Measurements from ENCODE around the gene FBXO44. TPM values are rescaled to one million over a fixed set of nuclear protein-coding genes. Genes with fewer than 3 reads are reported as not detected.

The FBXO44 gene
- total and polyA plus RNA-seq, 7 experiments from 2014 or later = 11.3 to 67.1 (median 35.5) TPM

DNA sequence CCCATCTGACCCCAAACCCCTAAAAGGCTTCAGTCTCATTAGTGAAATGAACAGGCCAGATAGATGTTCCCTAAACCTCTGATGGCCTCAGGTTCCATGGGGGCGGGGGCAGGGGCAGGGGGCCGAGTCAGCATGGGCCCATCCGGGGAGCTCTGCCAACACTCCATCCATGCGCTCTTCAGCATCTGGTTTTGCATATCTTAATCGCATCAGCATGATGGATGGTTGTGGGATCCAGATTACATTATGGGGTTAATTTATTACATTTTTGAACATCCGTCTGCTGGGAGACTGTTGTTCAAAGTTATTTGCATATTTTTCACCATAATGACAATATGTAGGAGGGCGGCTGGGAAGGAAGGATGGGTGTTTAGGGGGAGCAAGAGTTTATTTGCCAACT lies 29.4 kb downstream of the FBXO44 start:
- H3K36me3 ChIP-seq (ENCODE audit: control insufficient read depth in 2 of 3, insufficient read depth in 3 of 3, low read length in 3 of 3) = peaks cover 0 to 3% (median 0%) of the 10 kb centered on the region in 3 experiments
- ATAC-seq (no peak), DNase-seq (no peak)
- Mint-ChIP-seq H3K27ac (no peak overlapping the region), H3K4me3 (no peak overlapping the region), H3K36me3 (no peaks in the 10 kb centered on the region), H3K9me3 (no peaks in the 10 kb centered on the region), H3K27me3 (peaks cover 12 to 34% (median 13%) of the 10 kb centered on the region in 5 donors), H3K4me1 (peaks cover 0 to 22% (median 13%) of the 10 kb centered on the region in 7 donors)
- ChIA-PET CTCF (no interaction called here), POLR2A (no interaction called here)
- H3K27me3 ChIP-seq (ENCODE audit: control insufficient read depth in 2 of 2, insufficient read depth in 2 of 2, low read length in 2 of 2) = peaks cover 0 to 4% of the 10 kb centered on the region in 2 donors
- no peaks in the 10 kb centered on the region for H3K9me3 ChIP-seq (ENCODE audit: control insufficient read depth in 2 of 3, low read length in 3 of 3)
- H3K4me1 ChIP-seq (ENCODE audit: control insufficient read depth in 2 of 2, insufficient read depth in 2 of 2, low read length in 2 of 2) = peaks cover 0 to 6% of the 10 kb centered on the region in 2 donors
- no peak overlapping the region for H3K27ac ChIP-seq (ENCODE audit: low read depth, low read length)
- intact Hi-C loops (cut with micrococcal nuclease) = loop anchor here in 1 of 2 donors (5.0 kb wide), 2 partner anchors 33 to 1742 kb away; partner anchors contain the start of genes LZIC and NMNAT1
- no peak overlapping the region for H3K4me3 ChIP-seq (ENCODE audit: low read length)

DNA sequence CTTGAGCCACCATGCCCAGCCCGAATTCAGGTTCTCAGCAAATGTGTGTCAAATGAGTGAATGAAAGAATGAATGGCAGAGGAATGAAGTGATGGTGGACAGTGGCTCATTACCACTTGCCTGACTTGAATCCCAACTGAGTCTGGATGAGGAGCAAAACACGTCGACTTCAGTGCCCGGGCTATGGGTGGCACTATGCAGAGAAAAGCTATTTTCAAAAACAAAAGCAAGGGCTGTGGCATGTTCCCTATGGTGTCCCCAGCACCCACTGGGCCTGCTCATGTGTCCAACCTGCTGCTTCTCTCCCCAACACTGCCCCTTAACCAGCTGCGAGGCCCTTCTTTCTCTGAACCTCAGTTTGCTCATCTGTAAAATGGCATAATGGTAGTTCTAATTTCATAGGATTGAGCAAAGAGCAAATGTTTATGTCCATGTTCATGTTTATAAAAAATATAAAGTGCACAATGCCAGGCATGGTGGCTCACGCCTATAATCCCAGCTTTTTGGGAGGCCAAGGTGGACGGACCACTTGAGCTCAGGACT lies 30.6 kb downstream of the FBXO44 start:
- no peak overlapping the region for H3K27ac Mint-ChIP-seq
- peaks cover 0 to 4% of the 10 kb centered on the region in 2 donors for H3K27me3 ChIP-seq (ENCODE audit: control insufficient read depth in 2 of 2, insufficient read depth in 2 of 2, low read length in 2 of 2)
- CTCF ChIA-PET = interaction anchor here (0.6 kb wide), 1 partner anchor 627 kb away, joined by 3 read pairs; no protein-coding TSS in a partner anchor

DNA sequence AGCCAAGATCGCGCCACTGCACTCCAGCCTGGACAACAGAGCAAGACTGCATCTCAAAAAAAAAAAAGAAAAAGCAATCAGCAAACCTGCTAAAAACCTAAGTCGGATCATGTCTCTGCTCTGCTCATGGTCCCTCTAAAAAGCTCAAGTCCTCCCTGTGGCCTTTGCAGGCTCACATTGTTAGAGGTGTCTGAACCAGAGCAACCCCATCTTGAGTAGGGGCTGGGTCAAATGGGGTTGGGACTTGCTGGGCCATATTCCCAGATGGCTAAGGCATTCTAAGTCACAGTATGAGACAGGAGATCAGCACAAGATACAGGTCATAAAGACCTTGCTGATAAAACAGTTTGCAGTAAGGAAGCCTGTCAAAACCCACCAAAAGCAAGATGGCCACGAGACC lies 33.8 kb downstream of the FBXO44 start:
- Histone ChIP-seq H3K9me3 (ENCODE audit: control insufficient read depth in 2 of 3, low read length in 3 of 3) (no peaks in the 10 kb centered on the region), H3K27me3 (ENCODE audit: control insufficient read depth in 2 of 2, insufficient read depth in 2 of 2, low read length in 2 of 2) (peaks cover 0 to 4% of the 10 kb centered on the region in 2 donors), H3K4me3 (ENCODE audit: low read length) (no peak overlapping the region), H3K27ac (ENCODE audit: low read depth, low read length) (no peak overlapping the region), H3K4me1 (ENCODE audit: control insufficient read depth in 2 of 2, insufficient read depth in 2 of 2, low read length in 2 of 2) (peaks cover 11 to 23% of the 10 kb centered on the region in 2 donors), H3K36me3 (ENCODE audit: control insufficient read depth in 2 of 3, insufficient read depth in 3 of 3, low read length in 3 of 3) (no peaks in the 10 kb centered on the region)
- Mint-ChIP-seq H3K27ac (no peak overlapping the region), H3K4me1 (peaks cover 17 to 27% (median 21%) of the 10 kb centered on the region in 7 donors), H3K4me3 (no peak overlapping the region), H3K36me3 (peaks cover 0 to 2% (median 0%) of the 10 kb centered on the region in 5 donors), H3K27me3 (peaks cover 35 to 67% (median 40%) of the 10 kb centered on the region in 5 donors), H3K9me3 (no peaks in the 10 kb centered on the region)
- intact Hi-C loops (cut with micrococcal nuclease) = no loop called here
- CTCF ChIA-PET = no interaction called here
- DNase-seq = no peak
- POLR2A ChIA-PET = no interaction called here
- no peak for ATAC-seq

More for the DNA sequence above, 30.6 kb downstream of the FBXO44 start:
- H3K4me3 ChIP-seq (ENCODE audit: low read length) = no peak overlapping the region
- POLR2A ChIA-PET = interaction anchor here (0.6 to 1.6 kb wide), 3 partner anchors 34 to 444 kb away, joined by 3 to 11 read pairs (median 4); no protein-coding TSS in a partner anchor
- Mint-ChIP-seq H3K27me3 (peaks cover 20 to 45% (median 22%) of the 10 kb centered on the region in 5 donors), H3K4me3 (no peak overlapping the region), H3K4me1 (peaks cover 3 to 12% (median 11%) of the 10 kb centered on the region in 7 donors), H3K36me3 (no peaks in the 10 kb centered on the region), H3K9me3 (no peaks in the 10 kb centered on the region)
- H3K4me1 ChIP-seq (ENCODE audit: control insufficient read depth in 2 of 2, insufficient read depth in 2 of 2, low read length in 2 of 2) = peaks cover 0 to 6% of the 10 kb centered on the region in 2 donors
- H3K27ac ChIP-seq (ENCODE audit: low read depth, low read length) = no peak overlapping the region
- ATAC-seq = no peak
- intact Hi-C loops (cut with micrococcal nuclease) = no loop called here
- no peaks in the 10 kb centered on the region for H3K9me3 ChIP-seq (ENCODE audit: control insufficient read depth in 2 of 3, low read length in 3 of 3)
- DNase-seq = no peak
- peaks cover 0 to 3% (median 0%) of the 10 kb centered on the region in 3 experiments for H3K36me3 ChIP-seq (ENCODE audit: control insufficient read depth in 2 of 3, insufficient read depth in 3 of 3, low read length in 3 of 3)

DNA sequence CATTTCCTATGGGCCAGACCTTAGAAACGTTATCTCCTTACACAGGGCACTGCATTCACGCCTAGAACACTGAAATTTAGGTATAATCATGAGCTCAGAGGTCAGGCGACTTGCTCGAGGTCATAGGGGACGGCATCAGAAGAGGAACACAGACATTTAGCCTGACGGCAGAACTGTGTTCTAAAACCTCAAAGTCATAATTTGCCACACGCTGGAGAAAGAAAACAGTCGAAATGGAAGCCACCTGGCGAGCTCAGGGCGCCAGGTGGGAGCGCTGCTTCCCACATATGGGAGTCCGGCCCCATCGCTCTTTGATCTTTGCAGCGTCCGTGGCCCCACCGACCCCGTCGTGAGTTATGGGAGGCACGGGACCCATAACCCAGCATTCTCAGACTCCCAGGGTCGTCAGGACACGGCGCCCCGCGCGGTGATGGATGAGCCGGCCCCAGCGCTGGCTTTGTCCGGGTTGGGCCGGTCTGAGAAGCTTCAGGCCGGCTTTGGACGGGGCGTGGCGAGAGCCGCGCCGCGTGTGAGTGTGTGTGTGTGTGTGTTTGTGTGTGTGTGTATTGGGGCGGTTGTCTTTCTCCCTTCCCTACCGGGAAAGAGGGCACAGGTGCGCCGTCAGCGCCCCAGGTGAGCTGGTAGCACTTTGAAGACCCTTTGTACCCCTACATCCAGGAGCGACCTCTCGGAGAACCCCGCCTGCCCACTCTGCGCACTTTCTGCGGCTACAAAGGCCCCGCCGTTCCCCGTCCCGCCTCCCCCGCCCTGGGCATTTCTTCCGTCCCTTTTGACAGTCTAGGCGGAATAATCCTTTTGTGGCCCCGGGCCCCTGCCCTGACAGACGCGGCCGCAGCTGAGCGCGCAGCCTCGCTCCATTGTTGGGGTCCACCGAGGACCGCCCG lies 36.0 kb downstream of the FBXO44 start:
- peaks cover 11 to 24% of the 10 kb centered on the region in 2 donors for H3K4me1 ChIP-seq (ENCODE audit: control insufficient read depth in 2 of 2, insufficient read depth in 2 of 2, low read length in 2 of 2)
- H3K27ac ChIP-seq (ENCODE audit: low read depth, low read length) = no peak overlapping the region
- Mint-ChIP-seq H3K4me3 (peak overlapping the region in 9 of 10 donors; percentile 36 to 69 (median 52)), H3K4me1 (peaks cover 19 to 33% (median 23%) of the 10 kb centered on the region in 7 donors), H3K27me3 (peaks cover 41 to 71% (median 45%) of the 10 kb centered on the region in 5 donors), H3K9me3 (peaks cover 0 to 1% (median 0%) of the 10 kb centered on the region in 11 donors), H3K36me3 (peaks cover 0 to 2% (median 0%) of the 10 kb centered on the region in 5 donors), H3K27ac (no peak overlapping the region)
- no peaks in the 10 kb centered on the region for H3K36me3 ChIP-seq (ENCODE audit: control insufficient read depth in 2 of 3, insufficient read depth in 3 of 3, low read length in 3 of 3)
- no peak for ATAC-seq
- POLR2A ChIA-PET = interaction anchor here (0.6 kb wide), 1 partner anchor 32 kb away, joined by 3 read pairs; no protein-coding TSS in a partner anchor
- no peaks in the 10 kb centered on the region for H3K9me3 ChIP-seq (ENCODE audit: control insufficient read depth in 2 of 3, low read length in 3 of 3)
- H3K4me3 ChIP-seq (ENCODE audit: low read length) = no peak overlapping the region
- no peak for DNase-seq
- H3K27me3 ChIP-seq (ENCODE audit: control insufficient read depth in 2 of 2, insufficient read depth in 2 of 2, low read length in 2 of 2) = peaks cover 0 to 4% of the 10 kb centered on the region in 2 donors
- intact Hi-C loops (cut with micrococcal nuclease) = no loop called here
- CTCF ChIA-PET = interaction anchor here (0.8 to 1.3 kb wide), 2 partner anchors 29 to 653 kb away, joined by 3 to 4 read pairs; no protein-coding TSS in a partner anchor

DNA sequence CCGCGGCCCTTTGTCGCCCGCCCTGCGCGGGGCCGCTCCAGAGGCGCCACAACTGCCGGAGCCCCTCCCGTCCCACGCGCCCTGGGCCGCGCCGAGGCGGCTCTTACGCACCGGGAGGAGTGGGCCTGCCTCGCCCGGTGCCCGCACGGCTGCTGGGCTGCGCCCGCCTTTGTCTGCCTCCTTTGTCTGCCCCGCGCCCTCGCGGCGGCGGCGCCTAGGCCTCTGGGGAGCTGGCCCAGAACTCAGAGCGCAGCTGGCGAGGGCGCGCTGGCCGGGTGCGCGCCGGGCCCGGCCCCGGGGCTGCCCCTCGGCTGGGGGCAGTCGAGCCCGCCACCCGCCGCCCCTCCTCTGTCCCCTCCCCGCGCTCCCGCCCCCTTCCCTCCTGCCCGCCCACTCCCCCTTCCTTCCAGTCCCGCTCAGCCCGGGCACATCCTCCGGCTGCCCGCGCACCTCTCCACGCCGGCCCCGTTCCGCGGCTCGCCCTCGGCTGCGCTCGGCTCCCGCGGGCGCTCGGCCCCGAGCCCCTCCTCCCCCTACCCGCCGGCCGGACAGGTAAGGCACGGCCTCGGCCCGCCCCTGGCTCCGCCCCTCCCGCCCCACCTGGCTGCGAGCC lies 36.7 kb downstream of the FBXO44 start, which contains the start of gene DRAXIN:
TSS of gene DRAXIN (plus strand) at position 409 of the 613 bp plus-strand sequence. CDS start 14,549 bp downstream, outside the sequence.
- H3K4me1 ChIP-seq (ENCODE audit: control insufficient read depth in 2 of 2, insufficient read depth in 2 of 2, low read length in 2 of 2) = peaks cover 11 to 24% of the 10 kb centered on the region in 2 donors
- H3K27me3 ChIP-seq (ENCODE audit: control insufficient read depth in 2 of 2, insufficient read depth in 2 of 2, low read length in 2 of 2) = peaks cover 0 to 4% of the 10 kb centered on the region in 2 donors
- peaks cover 19 to 33% (median 23%) of the 10 kb centered on the region in 7 donors for H3K4me1 Mint-ChIP-seq
- CTCF ChIA-PET = no interaction called here
- peaks cover 0 to 1% (median 0%) of the 10 kb centered on the region in 11 donors for H3K9me3 Mint-ChIP-seq
- H3K4me3 Mint-ChIP-seq = peak within 1 kb of the TSS; percentile 19 to 92 (median 70)
- H3K27me3 Mint-ChIP-seq = peaks cover 41 to 66% (median 45%) of the 10 kb centered on the region in 5 donors
- no peak within 1 kb of the TSS for H3K27ac ChIP-seq (ENCODE audit: low read depth, low read length)
- H3K27ac Mint-ChIP-seq = no peak within 1 kb of the TSS
- ATAC-seq = peak; percentile 26
- intact Hi-C loops (cut with micrococcal nuclease) = no loop called here
- peaks cover 0 to 2% (median 0%) of the 10 kb centered on the region in 5 donors for H3K36me3 Mint-ChIP-seq
- H3K4me3 ChIP-seq (ENCODE audit: low read length) = no peak within 1 kb of the TSS
- no peaks in the 10 kb centered on the region for H3K9me3 ChIP-seq (ENCODE audit: control insufficient read depth in 2 of 3, low read length in 3 of 3)
- H3K36me3 ChIP-seq (ENCODE audit: control insufficient read depth in 2 of 3, insufficient read depth in 3 of 3, low read length in 3 of 3) = no peaks in the 10 kb centered on the region
- peak in 1 of 9 donors; percentile 33 for DNase-seq
- POLR2A ChIA-PET = interaction anchor here (0.5 kb wide), 1 partner anchor 759 kb away, joined by 3 read pairs; no protein-coding TSS in a partner anchor
